HG03457 (cell line): Measurements from ENCODE around the gene FAM209A.
"Not testable (repeated sequence)": the region's sequence is repeated elsewhere in the genome, so short reads cannot be mapped to it uniquely, and the experiment has no call there.

ENCODE experiments used
- ATAC-seq: cut with Tn5 transposase; IDR thresholded peaks from one replicate; pipeline ENCODE4 v1.9.1; 2021; ENCODE audit warnings: moderate number of reproducible peaks; ENCODE audit not compliant: unreplicated experiment

Gene FAM209A

GRCh38 chr20:56524444-56524843 lies at the start of gene FAM209A:
TSS of gene FAM209A (plus strand) at chr20:56524744. CDS start at chr20:56524809, 65 bp downstream.
- not testable (repeated sequence) for ATAC-seq

GRCh38 chr20:56483970-56484369 lies 40.6 kb upstream of the FAM209A start:
- ATAC-seq: no peak

GRCh38 chr20:56487216-56487615 lies 37.3 kb upstream of the FAM209A start:
- ATAC-seq: no peak

GRCh38 chr20:56488566-56488965 lies 36.0 kb upstream of the FAM209A start:
- no peak for ATAC-seq

- no peak for ATAC-seq
Observed at GRCh38 chr20:56501116-56501515, 23.4 kb upstream of the FAM209A start.

- no peak for ATAC-seq
Observed at GRCh38 chr20:56503916-56504315, 20.6 kb upstream of the FAM209A start.

- no peak for ATAC-seq
Observed at GRCh38 chr20:56504373-56505005, 20.1 kb upstream of the FAM209A start.

GRCh38 chr20:56506103-56506502 lies 18.4 kb upstream of the FAM209A start:
- no peak for ATAC-seq

- no peak for ATAC-seq
Observed at GRCh38 chr20:56511926-56512325, 12.6 kb upstream of the FAM209A start.

GRCh38 chr20:56513161-56514150 lies 11.1 kb upstream of the FAM209A start:
- no peak for ATAC-seq

GRCh38 chr20:56516631-56517030 lies 7.9 kb upstream of the FAM209A start:
- no peak for ATAC-seq

GRCh38 chr20:56517211-56517610 lies 7.3 kb upstream of the FAM209A start:
- no peak for ATAC-seq

GRCh38 chr20:56517641-56518040 lies 6.9 kb upstream of the FAM209A start:
- ATAC-seq: no peak

GRCh38 chr20:56518126-56518525 lies 6.4 kb upstream of the FAM209A start:
- ATAC-seq: no peak

- ATAC-seq: no peak
Observed at GRCh38 chr20:56518721-56519398, 5.7 kb upstream of the FAM209A start.

- ATAC-seq: no peak
Observed at GRCh38 chr20:56519551-56519950, 5.0 kb upstream of the FAM209A start.

- ATAC-seq: no peak
Observed at GRCh38 chr20:56520180-56520579, 4.4 kb upstream of the FAM209A start.

- not testable (repeated sequence) for ATAC-seq
Observed at GRCh38 chr20:56520746-56521354, 3.7 kb upstream of the FAM209A start.

- ATAC-seq: no peak
Observed at GRCh38 chr20:56522311-56522710, 2.2 kb upstream of the FAM209A start.

- ATAC-seq: no peak
Observed at GRCh38 chr20:56527521-56527920, 3.0 kb downstream of the FAM209A start.

GRCh38 chr20:56532946-56533345 lies 8.4 kb downstream of the FAM209A start, which contains the start of gene FAM209B:
TSS of gene FAM209B (plus strand) at chr20:56533246. CDS start at chr20:56533342, 96 bp downstream.
- ATAC-seq: not testable (repeated sequence)
